H9 (cell line): ENCODE measurements around the gene AMN. TPM values are rescaled to one million over a fixed set of nuclear protein-coding genes. Genes with fewer than 3 reads are reported as not detected.

Experiments
- DNase-seq: peaks from one replicate; pipeline ENCODE4 v3.0.0-alpha.2; 2017
- H2AFZ ChIP-seq: one replicate; pipeline ENCODE4 v1.6.1; 2013; ENCODE audit warnings: mild to moderate bottlenecking, low read length, control low read depth, moderate library complexity
- H2AK5ac ChIP-seq: 2 replicates; pipeline ENCODE4 v1.6.1; 2013; ENCODE audit warnings: low read length, control low read depth, mixed read lengths; ENCODE audit not compliant: insufficient read length
- H2BK120ac ChIP-seq: one replicate; pipeline ENCODE4 v1.6.1; 2013; ENCODE audit warnings: low read depth, mild to moderate bottlenecking, low read length, control low read depth, inconsistent platforms; ENCODE audit not compliant: poor library complexity, severe bottlenecking
- H2BK12ac ChIP-seq: 2 replicates; pipeline ENCODE4 v1.6.1; 2013; ENCODE audit warnings: low read length, control low read depth, mixed read lengths, low read depth; ENCODE audit not compliant: insufficient read length
- H2BK15ac ChIP-seq: 2 replicates; pipeline ENCODE4 v1.6.1; 2013; ENCODE audit warnings: low read depth, low read length, control low read depth
- H2BK20ac ChIP-seq: one replicate; pipeline ENCODE4 v1.6.1; 2013; ENCODE audit warnings: low read depth, mild to moderate bottlenecking, low read length, control low read depth, inconsistent platforms; ENCODE audit not compliant: poor library complexity, severe bottlenecking
- H2BK5ac ChIP-seq: 2 replicates; pipeline ENCODE4 v1.6.1; 2013; ENCODE audit warnings: low read length, control low read depth, mixed read lengths; ENCODE audit not compliant: insufficient read length
- H3K14ac ChIP-seq: 2 replicates; pipeline ENCODE4 v1.6.1; 2013; ENCODE audit warnings: low read length, control low read depth; ENCODE audit not compliant: insufficient read depth
- H3K18ac ChIP-seq: 2 replicates; pipeline ENCODE4 v1.6.1; 2013; ENCODE audit warnings: low read depth, mild to moderate bottlenecking, mixed read lengths, low read length, control low read depth; ENCODE audit not compliant: insufficient read length
- H3K23ac ChIP-seq: 2 replicates; pipeline ENCODE4 v1.6.1; 2013; ENCODE audit warnings: low read length, control low read depth, mixed read lengths, low read depth; ENCODE audit not compliant: insufficient read length
- H3K23me2 ChIP-seq: 2 replicates; pipeline ENCODE4 v1.6.1; 2013; ENCODE audit warnings: low read depth, mild to moderate bottlenecking, mixed read lengths, low read length, control low read depth; ENCODE audit not compliant: insufficient read length, poor library complexity, severe bottlenecking
- H3K27ac ChIP-seq: 2 replicates; pipeline ENCODE4 v1.5.1; 2013; ENCODE audit warnings: low read length, control low read depth, mixed read lengths, low read depth; ENCODE audit not compliant: insufficient read length
- H3K27me3 ChIP-seq: 2 replicates; pipeline ENCODE4 v1.6.1; 2013; ENCODE audit warnings: low read length, control low read depth, inconsistent platforms; ENCODE audit not compliant: insufficient read depth
- H3K4ac ChIP-seq: 2 replicates; pipeline ENCODE4 v1.6.1; 2013; ENCODE audit warnings: low read depth, mild to moderate bottlenecking, control low read depth, inconsistent platforms, low read length, moderate library complexity
- H3K4me1 ChIP-seq: 2 replicates; pipeline ENCODE4 v1.6.1; 2013; ENCODE audit warnings: low read length, control low read depth, inconsistent platforms; ENCODE audit not compliant: insufficient read depth
- H3K4me2 ChIP-seq: 2 replicates; pipeline ENCODE4 v1.6.1; 2013; ENCODE audit warnings: low read length, control low read depth, mixed read lengths; ENCODE audit not compliant: insufficient read length, insufficient read depth
- H3K56ac ChIP-seq: 2 replicates; pipeline ENCODE4 v1.6.1; 2013; ENCODE audit warnings: low read depth, mild to moderate bottlenecking, mixed read lengths, low read length, control low read depth; ENCODE audit not compliant: insufficient read length
- H3K79me1 ChIP-seq: 2 replicates; pipeline ENCODE4 v1.6.1; 2013; ENCODE audit warnings: low read depth, mild to moderate bottlenecking, moderate library complexity, low read length, control low read depth, inconsistent platforms; ENCODE audit not compliant: insufficient read depth, poor library complexity, severe bottlenecking
- H3K79me2 ChIP-seq: 2 replicates; pipeline ENCODE4 v1.6.1; 2013; ENCODE audit warnings: low read length, control low read depth, inconsistent platforms; ENCODE audit not compliant: insufficient read depth
- H3K9ac ChIP-seq: 2 replicates; pipeline ENCODE4 v1.6.1; 2013; ENCODE audit warnings: low read length, control low read depth, mixed read lengths; ENCODE audit not compliant: insufficient read length; ENCODE audit errors: extremely low read depth
- H3K9me3 ChIP-seq: one replicate; pipeline ENCODE4 v1.6.1; 2013; ENCODE audit warnings: low read depth, low read length, inconsistent platforms; ENCODE audit not compliant: control insufficient read depth
- H3T11ph ChIP-seq: one replicate; pipeline ENCODE4 v1.6.1; 2013; ENCODE audit warnings: mild to moderate bottlenecking, low read length, control low read depth, inconsistent platforms
- H4K20me1 ChIP-seq: one replicate; pipeline ENCODE4 v1.6.1; 2013; ENCODE audit not compliant: control insufficient read depth, insufficient read length, insufficient read depth
- H4K5ac ChIP-seq: 2 replicates; pipeline ENCODE4 v1.6.1; 2013; ENCODE audit warnings: low read depth, mild to moderate bottlenecking, mixed read lengths, low read length, control low read depth; ENCODE audit not compliant: insufficient read length
- H4K8ac ChIP-seq: replicated peaks from 2 replicates; pipeline ENCODE4 v1.6.1; 2013; ENCODE audit warnings: low read length, control low read depth, mixed read lengths, low read depth; ENCODE audit not compliant: insufficient read length
- H4K91ac ChIP-seq: 2 replicates; pipeline ENCODE4 v1.6.1; 2013; ENCODE audit warnings: low read depth, mild to moderate bottlenecking, moderate library complexity, mixed read lengths, low read length, control low read depth; ENCODE audit not compliant: insufficient read length
- H3K27ac Mint-ChIP-seq, 3 experiments: 2 replicates in 2 of 3; 3 replicates in 1 of 3; pipeline ENCODE4 v1.8.0; 2020 to 2021; ENCODE audit warnings: mixed read lengths in 3 of 3, mild to moderate bottlenecking in 1 of 3, moderate library complexity in 1 of 3
- H3K27me3 Mint-ChIP-seq: 2 replicates; pipeline ENCODE4 v1.8.0; 2021; ENCODE audit warnings: low read depth, mild to moderate bottlenecking, moderate library complexity, mixed read lengths
- H3K36me3 Mint-ChIP-seq, 3 experiments: 2 replicates in 2 of 3; 3 replicates in 1 of 3; pipeline ENCODE4 v1.8.0; 2020 to 2021; ENCODE audit warnings: low read depth in 3 of 3, mixed read lengths in 3 of 3; ENCODE audit not compliant: insufficient read depth in 1 of 3
- H3K4me1 Mint-ChIP-seq, 2 experiments: 2 replicates each; pipeline ENCODE4 v1.8.0; 2020; ENCODE audit warnings: mixed read lengths in 2 of 2
- H3K4me3 Mint-ChIP-seq, 2 experiments: 2 replicates in 1 of 2; 3 replicates in 1 of 2; pipeline ENCODE4 v1.8.0; 2020 to 2021; ENCODE audit warnings: mild to moderate bottlenecking in 2 of 2, mixed read lengths in 2 of 2, moderate library complexity in 1 of 2
- H3K9me3 Mint-ChIP-seq, 2 experiments: 2 replicates in 1 of 2; 3 replicates in 1 of 2; pipeline ENCODE4 v1.8.0; 2020; ENCODE audit warnings: mild to moderate bottlenecking in 2 of 2, mixed read lengths in 2 of 2, moderate library complexity in 1 of 2
- WGBS: extraction: QIAGEN DNeasy Blood & Tissue Kit; methylation state at CpG from one replicate; pipeline ENCODE4 v1.1.7; 2013; ENCODE audit warnings: missing lambda C conversion rate, low lambda C conversion rate, mixed read lengths; ENCODE audit not compliant: insufficient read length; ENCODE audit errors: extremely low coverage; 5-methylcytosine and 5-hydroxymethylcytosine counted together
- total RNA-seq: library from RNA; stranded (reverse); gene quantifications from 2 replicates; pipeline ENCODE4 v1.2.1, GENCODE V29; 2021
- TF ChIP-seq, protein P1 (sequence below): fragments of 200-600 bp; sonication (generic); conservative IDR thresholded peaks from 3 replicates; pipeline ENCODE4 v1.8.0; 2021; ENCODE audit warnings: antibody characterized with exemption, mild to moderate bottlenecking

Gene AMN
- total RNA-seq, 1 experiment from 2014 or later: 1.9 TPM

DNA sequence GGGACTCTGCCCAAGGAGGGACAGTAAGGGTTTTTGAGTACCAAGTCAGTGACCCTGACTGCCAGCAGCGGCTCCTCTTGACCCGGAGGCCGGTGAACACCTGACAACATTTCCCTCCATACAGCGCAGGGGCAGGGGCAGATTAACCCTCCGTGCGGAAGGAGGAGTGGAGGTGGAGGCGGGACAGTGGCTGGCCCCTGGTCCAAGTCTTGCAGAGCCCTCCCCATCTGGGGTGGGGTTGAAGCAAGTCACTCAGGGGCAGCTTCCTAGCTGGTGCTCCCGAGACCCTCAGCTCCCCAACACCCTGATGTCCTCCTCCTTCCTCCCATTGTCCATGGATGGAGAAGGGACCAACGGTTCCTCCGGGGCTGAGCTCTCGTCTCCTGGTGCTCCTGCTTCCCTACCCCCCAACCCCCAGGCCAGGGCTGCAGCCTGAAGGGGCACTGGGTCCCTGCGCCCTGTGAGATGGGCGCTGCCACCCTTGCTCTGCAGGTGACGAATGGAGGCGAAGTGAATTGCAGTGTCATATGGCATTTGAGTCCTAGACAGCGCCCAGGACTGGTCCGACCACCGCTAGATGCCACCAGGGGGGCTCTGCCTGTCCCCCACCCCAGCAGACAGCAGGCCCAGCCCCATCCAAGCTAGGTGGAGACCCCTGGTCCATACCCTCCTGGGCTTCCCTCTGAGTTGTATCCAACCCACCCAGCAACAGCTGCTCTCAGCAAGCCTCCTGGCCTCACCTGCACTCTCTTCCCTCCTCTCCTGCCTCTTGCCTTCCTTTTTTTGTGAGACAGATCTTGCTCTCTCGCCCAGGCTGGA lies 7.0 kb upstream of the AMN start:
- no peaks in the 10 kb centered on the region for H3K27me3 Mint-ChIP-seq
- Histone ChIP-seq H3K18ac (no peak overlapping the region), H3K23me2 (no peaks in the 10 kb centered on the region), H3K4me1 (no peaks in the 10 kb centered on the region), H3K9ac (no peak overlapping the region), H3K4ac (no peak overlapping the region), H2BK5ac (no peak overlapping the region), H3K9me3 (no peaks in the 10 kb centered on the region), H3K79me1 (no peaks in the 10 kb centered on the region), H3K56ac (no peak overlapping the region), H2AFZ (no peak overlapping the region), H3T11ph (no peak overlapping the region), H3K23ac (no peak overlapping the region), H2AK5ac (no peak overlapping the region), H2BK12ac (no peak overlapping the region), H4K91ac (no peak overlapping the region), H3K27me3 (no peaks in the 10 kb centered on the region), H3K79me2 (no peaks in the 10 kb centered on the region), H2BK15ac (no peak overlapping the region), H2BK20ac (no peak overlapping the region), H2BK120ac (no peak overlapping the region), H4K20me1 (peaks cover 3% of the 10 kb centered on the region), H4K8ac (no peak overlapping the region), H3K14ac (no peak overlapping the region), H3K4me2 (no peak overlapping the region), H4K5ac (no peak overlapping the region), H3K27ac (no peak overlapping the region)
- peaks cover 0 to 2% of the 10 kb centered on the region in 2 experiments; a peak in 1 of 4 replicates for H3K4me1 Mint-ChIP-seq
- TF ChIP-seq, protein P1, sequence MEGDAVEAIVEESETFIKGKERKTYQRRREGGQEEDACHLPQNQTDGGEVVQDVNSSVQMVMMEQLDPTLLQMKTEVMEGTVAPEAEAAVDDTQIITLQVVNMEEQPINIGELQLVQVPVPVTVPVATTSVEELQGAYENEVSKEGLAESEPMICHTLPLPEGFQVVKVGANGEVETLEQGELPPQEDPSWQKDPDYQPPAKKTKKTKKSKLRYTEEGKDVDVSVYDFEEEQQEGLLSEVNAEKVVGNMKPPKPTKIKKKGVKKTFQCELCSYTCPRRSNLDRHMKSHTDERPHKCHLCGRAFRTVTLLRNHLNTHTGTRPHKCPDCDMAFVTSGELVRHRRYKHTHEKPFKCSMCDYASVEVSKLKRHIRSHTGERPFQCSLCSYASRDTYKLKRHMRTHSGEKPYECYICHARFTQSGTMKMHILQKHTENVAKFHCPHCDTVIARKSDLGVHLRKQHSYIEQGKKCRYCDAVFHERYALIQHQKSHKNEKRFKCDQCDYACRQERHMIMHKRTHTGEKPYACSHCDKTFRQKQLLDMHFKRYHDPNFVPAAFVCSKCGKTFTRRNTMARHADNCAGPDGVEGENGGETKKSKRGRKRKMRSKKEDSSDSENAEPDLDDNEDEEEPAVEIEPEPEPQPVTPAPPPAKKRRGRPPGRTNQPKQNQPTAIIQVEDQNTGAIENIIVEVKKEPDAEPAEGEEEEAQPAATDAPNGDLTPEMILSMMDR: no peak
- no peak overlapping the region; a peak in 1 of 7 replicates for H3K27ac Mint-ChIP-seq
- no peak overlapping the region for H3K4me3 Mint-ChIP-seq
- no CpG with 5 or more reads among the region's 19 CpGs for WGBS
- H3K9me3 Mint-ChIP-seq: no peaks in the 10 kb centered on the region
- no peaks in the 10 kb centered on the region for H3K36me3 Mint-ChIP-seq
- DNase-seq: no peak
